ENCODE data around the gene MYLK.
A peak's percentile ranks its signal among the peaks of the same experiment; 100 is the strongest.

The MYLK gene

GRCh38 chr3:123766193-123767008, 117.7 kb downstream of the MYLK start:
- no peak for DNase-seq

DNA sequence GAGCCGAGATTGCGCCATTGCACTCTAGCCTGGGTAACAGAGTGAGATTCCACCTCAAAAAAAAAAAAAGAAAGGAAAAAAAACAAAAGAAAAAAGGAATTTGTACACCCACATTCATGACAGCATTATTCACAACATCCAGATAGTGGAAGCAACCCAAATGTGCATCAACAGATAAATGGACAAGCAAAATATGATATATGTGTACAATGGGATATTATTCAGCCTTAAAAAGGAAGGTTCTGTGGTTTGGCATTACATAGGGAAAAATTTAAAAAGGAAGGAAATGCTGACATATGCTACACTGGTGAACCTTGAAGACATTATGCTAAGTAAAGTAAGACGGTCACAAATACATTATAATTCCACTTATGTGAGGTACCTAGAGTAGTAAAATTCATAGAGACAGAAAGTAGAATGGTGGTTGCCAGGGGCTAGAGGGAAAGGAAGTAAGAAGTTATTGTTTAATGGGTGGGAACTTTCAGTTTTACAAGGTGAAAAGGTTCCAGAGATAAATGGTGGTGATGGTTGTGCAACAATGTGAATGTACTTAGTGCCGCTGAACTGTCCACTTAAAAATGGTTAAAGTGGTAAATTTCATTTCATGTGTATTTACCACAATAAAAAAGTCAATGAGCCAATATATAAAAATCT, 118.5 kb downstream of the MYLK start:
- DNase-seq = no peak

DNA sequence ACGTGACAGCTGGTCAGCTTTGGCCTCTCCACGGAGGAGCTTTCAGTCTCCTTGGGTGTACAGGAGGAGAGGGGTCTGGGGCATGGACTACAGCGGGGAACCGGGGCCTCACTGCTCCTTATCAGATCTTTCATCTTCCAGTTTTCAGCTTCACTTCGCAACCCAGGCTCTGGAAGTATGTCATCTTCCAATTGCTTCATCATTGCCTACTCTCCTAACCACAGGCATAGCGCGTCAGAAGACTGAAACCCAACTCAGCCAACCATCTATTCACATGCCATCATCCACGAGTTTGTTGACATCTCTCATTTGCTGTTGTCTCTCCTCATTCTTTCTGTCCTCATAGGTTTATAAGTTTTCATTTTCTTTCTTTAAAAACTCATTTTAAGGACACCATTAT, 119.5 kb downstream of the MYLK start:
- DNase-seq = no peak

DNA sequence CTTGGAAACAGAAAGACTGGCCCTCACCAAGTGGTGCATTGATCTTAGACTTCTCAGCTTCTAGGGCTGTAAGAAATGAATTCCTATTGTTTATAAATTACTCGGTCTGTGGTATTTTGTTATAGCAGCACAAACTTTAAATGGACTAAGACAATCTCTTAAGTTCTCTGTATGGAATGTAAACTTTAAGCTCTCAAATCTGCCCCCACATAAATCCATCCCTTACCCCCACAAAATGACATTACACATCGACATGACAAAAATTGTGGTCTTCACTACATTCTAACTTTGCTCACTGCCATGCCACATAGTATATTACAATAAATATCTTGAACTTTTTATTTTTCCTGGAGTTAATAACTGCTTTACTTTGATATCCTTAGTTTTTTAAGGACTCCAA, 121.3 kb downstream of the MYLK start:
- no peak for DNase-seq

DNA sequence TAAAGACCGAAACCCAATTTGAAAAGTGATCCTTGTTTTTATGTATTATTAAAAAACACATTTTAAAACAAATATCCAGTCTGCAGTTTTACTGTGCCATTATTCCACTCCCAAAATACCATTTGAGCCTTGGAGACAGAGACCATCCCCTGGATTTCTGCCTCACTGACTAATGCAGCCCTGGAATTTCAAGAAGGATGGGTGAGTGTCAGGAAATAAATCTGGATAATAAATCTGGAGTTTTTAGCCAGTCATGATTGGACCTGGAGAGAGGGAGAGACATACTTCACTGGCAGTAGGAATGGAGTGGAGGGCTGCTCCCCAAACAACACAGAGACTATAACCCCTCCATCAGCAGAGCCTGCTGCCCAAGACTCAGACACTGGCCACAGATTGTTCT, 123.3 kb downstream of the MYLK start:
- DNase-seq = no peak

- DNase-seq = no peak
Measured at GRCh38 chr3:123759871-123760270, 124.3 kb downstream of the MYLK start.

- DNase-seq = no peak
Measured at GRCh38 chr3:123759311-123759710, 124.8 kb downstream of the MYLK start.

GRCh38 chr3:123758081-123758564, 126.0 kb downstream of the MYLK start:
- peak; percentile 63 for DNase-seq

DNA sequence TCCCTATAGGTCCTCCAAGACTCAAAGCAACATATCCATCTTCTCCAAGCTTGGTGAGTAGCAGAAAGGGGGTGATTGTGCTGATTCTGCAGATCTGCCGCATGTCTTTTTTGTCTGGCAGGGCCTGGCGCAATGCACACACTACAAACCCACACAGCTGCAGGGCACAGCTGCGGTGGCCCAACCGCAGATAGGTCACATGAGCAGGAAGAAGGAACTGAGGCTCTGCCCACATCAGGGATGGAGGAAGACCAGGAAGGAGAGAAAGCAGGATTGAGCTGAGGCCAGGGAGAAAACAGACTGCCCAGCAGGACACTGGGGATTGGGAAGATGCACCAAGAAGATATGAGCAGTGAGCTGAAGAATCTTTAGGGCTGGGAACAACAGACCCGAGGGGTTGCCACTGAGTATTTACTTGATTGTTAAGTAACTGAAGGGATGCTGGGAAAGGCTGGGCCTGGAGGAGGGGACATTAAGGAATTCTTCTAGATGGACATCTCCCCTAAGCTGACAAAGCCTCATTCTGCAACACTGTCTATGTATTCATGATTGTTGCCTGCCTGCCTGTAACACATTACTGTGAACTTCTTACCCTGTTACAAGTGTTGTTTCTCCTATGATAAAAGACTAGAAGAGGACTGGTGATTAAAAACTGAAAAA, 126.7 kb downstream of the MYLK start:
- DNase-seq = no peak

DNA sequence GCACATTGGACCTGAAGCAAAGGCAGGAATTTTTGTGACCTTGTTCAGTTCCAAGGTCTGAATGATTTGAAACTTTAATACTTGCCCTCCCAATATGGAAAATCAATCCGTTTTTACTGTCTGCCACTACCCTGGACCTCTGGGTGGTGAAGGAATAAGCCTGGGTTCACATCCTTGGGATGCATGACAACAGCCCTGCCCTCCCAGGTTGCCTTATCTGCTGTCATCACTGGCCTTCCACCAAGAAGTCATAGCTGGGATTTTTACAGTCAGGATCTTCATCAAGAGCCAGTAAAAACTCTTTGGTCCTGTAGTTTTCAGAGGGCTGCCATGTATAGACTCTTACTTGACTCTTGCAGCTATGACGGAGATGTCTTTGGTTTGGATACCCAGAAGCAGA, 128.6 kb downstream of the MYLK start:
- DNase-seq = no peak

DNA sequence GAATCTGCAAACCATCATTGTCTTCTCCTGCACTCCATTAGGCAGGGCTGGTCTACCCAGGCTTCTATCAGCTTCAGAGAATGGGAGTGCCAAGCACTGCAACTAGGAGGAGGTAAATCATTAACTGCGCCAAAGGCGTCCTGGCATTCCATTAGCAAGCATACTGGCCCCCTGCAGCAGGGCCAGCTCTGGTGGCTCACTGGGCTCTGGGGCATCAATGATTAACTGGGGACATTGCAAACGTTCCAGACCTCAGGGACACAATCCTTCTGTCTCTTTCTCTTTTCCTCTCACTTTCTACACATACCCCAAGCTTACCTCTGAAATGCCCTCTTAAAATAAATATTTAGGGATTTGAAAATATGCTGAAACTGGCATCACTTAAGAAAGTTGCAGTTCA, 129.0 kb downstream of the MYLK start:
- DNase-seq = no peak

DNA sequence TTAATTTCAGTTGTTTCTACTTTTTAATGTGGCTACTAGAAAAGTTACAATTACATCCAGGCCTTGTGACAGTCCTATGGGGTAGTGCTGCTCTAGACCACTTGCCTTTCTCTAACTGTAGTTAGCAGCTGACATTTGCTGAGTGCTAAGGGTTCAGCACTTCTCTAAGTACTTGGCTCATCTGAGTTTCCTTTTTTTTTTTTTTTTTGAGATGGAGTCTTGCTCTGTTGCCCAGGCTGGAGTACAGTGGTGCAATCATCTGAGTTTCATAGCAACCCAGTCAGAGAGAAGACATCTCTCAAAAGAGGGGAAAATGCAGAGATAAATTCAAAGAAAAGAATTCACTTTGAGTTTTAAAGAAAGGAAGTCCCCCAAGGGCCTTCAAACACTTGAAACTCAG, 130.8 kb downstream of the MYLK start:
- DNase-seq = no peak

GRCh38 chr3:123752228-123752627, 131.9 kb downstream of the MYLK start:
- no peak for DNase-seq

- no peak for DNase-seq
Measured at GRCh38 chr3:123751433-123751832, 132.7 kb downstream of the MYLK start.

GRCh38 chr3:123750659-123751420, 133.3 kb downstream of the MYLK start:
- no peak for DNase-seq

GRCh38 chr3:123750209-123750608, 133.9 kb downstream of the MYLK start:
- DNase-seq = no peak

GRCh38 chr3:123749711-123750110, 134.4 kb downstream of the MYLK start:
- DNase-seq = no peak

DNA sequence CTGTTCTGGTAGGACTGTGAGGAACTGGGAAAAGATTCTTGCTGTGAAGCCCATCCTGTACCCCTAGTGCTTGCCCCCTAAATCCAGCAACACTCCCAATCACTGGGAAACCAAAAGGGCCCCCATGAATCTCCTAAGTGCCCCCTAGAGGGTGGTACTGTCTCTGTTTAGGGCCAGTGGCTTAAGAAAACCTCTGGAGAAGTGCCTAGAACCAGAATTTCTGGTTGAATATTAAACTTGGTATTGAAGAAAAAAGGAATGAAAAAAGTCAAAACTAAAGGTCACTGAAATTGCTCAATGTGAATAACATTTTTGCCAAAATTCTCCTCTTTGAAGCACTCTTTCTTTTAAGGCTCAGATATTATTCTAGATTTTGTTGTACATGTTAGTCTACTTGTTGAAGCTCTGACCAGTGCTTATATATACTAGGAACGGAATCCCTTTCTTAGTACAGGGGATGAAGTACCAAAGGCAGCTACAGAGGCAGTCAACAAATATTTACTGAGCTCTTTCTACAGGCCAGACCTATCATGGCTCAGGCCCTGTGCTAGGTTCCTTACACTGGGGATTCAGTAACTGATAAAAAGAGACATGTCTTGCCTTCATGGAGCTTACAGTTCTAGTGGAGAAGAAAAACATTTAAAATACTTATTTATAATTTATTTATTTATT, 138.8 kb downstream of the MYLK start:
- DNase-seq = no peak

- DNase-seq = no peak
Measured at GRCh38 chr3:123744064-123744463, 140.1 kb downstream of the MYLK start.

GRCh38 chr3:123743121-123743520, 141.0 kb downstream of the MYLK start:
- DNase-seq = no peak

DNA sequence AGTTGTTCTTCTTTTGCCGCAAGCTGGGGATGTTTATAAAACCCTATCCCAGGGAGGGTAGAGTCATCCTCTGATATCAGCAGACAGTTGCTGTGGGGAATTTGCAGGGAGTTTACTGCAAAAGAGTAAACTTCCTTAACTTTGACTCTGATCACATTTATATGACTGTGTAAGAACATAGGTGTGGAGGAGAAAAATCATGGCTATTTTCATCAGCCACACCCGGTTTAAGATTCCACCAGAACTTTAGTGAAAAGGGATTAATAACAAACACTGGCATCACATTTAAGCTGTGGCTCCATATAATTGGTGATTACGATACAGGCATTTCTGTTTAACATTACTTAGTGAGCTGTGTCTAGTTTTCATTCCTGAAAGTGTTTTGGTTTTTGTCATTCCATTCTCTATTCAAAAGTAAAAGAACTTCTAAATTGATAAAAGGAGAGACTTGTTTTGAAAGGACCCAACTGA, 143.1 kb downstream of the MYLK start:
- DNase-seq = no peak

- no peak for DNase-seq
Measured at GRCh38 chr3:123740391-123740822, 143.7 kb downstream of the MYLK start.
